ENCODE data around the gene BGLAP.

DNA sequence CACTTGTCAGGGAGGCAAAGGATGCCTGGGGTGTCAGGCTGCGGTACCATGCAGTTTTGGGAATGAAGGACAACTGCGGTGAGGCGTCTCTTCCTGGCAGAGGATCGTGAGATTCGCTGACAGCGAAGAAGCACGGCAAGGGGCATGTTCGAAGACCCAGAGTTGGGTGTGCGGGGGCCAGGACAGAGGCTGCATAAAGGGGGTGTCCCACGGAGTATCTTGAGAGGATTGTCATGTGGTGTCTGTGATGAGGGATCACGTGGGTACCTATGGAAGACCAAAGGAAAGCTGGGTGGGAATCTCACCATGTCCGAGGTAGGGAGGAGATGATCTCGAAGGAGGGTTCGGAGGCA lies 47.7 kb upstream of the BGLAP start:
- TF ChIP-seq, protein P1, sequence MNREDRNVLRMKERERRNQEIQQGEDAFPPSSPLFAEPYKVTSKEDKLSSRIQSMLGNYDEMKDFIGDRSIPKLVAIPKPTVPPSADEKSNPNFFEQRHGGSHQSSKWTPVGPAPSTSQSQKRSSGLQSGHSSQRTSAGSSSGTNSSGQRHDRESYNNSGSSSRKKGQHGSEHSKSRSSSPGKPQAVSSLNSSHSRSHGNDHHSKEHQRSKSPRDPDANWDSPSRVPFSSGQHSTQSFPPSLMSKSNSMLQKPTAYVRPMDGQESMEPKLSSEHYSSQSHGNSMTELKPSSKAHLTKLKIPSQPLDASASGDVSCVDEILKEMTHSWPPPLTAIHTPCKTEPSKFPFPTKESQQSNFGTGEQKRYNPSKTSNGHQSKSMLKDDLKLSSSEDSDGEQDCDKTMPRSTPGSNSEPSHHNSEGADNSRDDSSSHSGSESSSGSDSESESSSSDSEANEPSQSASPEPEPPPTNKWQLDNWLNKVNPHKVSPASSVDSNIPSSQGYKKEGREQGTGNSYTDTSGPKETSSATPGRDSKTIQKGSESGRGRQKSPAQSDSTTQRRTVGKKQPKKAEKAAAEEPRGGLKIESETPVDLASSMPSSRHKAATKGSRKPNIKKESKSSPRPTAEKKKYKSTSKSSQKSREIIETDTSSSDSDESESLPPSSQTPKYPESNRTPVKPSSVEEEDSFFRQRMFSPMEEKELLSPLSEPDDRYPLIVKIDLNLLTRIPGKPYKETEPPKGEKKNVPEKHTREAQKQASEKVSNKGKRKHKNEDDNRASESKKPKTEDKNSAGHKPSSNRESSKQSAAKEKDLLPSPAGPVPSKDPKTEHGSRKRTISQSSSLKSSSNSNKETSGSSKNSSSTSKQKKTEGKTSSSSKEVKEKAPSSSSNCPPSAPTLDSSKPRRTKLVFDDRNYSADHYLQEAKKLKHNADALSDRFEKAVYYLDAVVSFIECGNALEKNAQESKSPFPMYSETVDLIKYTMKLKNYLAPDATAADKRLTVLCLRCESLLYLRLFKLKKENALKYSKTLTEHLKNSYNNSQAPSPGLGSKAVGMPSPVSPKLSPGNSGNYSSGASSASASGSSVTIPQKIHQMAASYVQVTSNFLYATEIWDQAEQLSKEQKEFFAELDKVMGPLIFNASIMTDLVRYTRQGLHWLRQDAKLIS (CRISPR knock-in tag; IDR thresholded peaks at IDR 0.05; ENCODE audit: borderline replicate concordance), result no peak
- TF ChIP-seq, protein P2, sequence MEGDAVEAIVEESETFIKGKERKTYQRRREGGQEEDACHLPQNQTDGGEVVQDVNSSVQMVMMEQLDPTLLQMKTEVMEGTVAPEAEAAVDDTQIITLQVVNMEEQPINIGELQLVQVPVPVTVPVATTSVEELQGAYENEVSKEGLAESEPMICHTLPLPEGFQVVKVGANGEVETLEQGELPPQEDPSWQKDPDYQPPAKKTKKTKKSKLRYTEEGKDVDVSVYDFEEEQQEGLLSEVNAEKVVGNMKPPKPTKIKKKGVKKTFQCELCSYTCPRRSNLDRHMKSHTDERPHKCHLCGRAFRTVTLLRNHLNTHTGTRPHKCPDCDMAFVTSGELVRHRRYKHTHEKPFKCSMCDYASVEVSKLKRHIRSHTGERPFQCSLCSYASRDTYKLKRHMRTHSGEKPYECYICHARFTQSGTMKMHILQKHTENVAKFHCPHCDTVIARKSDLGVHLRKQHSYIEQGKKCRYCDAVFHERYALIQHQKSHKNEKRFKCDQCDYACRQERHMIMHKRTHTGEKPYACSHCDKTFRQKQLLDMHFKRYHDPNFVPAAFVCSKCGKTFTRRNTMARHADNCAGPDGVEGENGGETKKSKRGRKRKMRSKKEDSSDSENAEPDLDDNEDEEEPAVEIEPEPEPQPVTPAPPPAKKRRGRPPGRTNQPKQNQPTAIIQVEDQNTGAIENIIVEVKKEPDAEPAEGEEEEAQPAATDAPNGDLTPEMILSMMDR (IDR thresholded peaks at IDR 0.05), result no peak
- TF ChIP-seq CREB1 (CRISPR knock-in tag; IDR thresholded peaks at IDR 0.05) (no peak), TP53 (CRISPR knock-in tag; IDR thresholded peaks at IDR 0.05) (no peak), NR2C2 (CRISPR knock-in tag; IDR thresholded peaks at IDR 0.05) (no peak)
- TF ChIP-seq, protein P3, sequence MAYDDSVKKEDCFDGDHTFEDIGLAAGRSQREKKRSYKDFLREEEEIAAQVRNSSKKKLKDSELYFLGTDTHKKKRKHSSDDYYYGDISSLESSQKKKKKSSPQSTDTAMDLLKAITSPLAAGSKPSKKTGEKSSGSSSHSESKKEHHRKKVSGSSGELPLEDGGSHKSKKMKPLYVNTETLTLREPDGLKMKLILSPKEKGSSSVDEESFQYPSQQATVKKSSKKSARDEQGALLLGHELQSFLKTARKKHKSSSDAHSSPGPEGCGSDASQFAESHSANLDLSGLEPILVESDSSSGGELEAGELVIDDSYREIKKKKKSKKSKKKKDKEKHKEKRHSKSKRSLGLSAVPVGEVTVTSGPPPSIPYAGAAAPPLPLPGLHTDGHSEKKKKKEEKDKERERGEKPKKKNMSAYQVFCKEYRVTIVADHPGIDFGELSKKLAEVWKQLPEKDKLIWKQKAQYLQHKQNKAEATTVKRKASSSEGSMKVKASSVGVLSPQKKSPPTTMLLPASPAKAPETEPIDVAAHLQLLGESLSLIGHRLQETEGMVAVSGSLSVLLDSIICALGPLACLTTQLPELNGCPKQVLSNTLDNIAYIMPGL (CRISPR knock-in tag; IDR thresholded peaks at IDR 0.05), result no peak

Data from WTC11 (cell line).